Endothelial cell of umbilical vein (primary cell): Measurements from ENCODE around the gene SAMD4B.

Source experiments
- EZH2 ChIP-seq: IDR thresholded peaks from 2 replicates; pipeline ENCODE4 v1.6.1; 2012; ENCODE audit warnings: borderline replicate concordance, low read depth, mild to moderate bottlenecking, moderate library complexity, low read length, inconsistent platforms; ENCODE audit not compliant: severe bottlenecking
- FOS ChIP-seq: IDR thresholded peaks from 2 replicates; pipeline ENCODE4 v1.6.1; 2011; ENCODE audit warnings: mild to moderate bottlenecking, low read length, moderate library complexity, borderline replicate concordance; ENCODE audit not compliant: insufficient read depth
- GATA2 ChIP-seq: IDR thresholded peaks from 2 replicates; pipeline ENCODE4 v1.7.0; 2011; ENCODE audit warnings: low read depth, mild to moderate bottlenecking, moderate library complexity, mixed read lengths, low read length; ENCODE audit not compliant: insufficient read length, insufficient read depth
- MYC ChIP-seq: IDR thresholded peaks from one replicate; pipeline ENCODE4 v1.6.1; 2011; ENCODE audit warnings: mild to moderate bottlenecking, low read depth, low read length
- POLR2A ChIP-seq: IDR thresholded peaks from 2 replicates; pipeline ENCODE4 v1.6.1; 2012; ENCODE audit warnings: low read depth, mild to moderate bottlenecking, control low read depth, low read length
- POLR2AphosphoS5 ChIP-seq: IDR thresholded peaks from 2 replicates; pipeline ENCODE4 v1.6.1; 2012; ENCODE audit warnings: low read depth, mild to moderate bottlenecking, control low read depth, low read length, moderate library complexity; ENCODE audit not compliant: insufficient read depth
- TF ChIP-seq, protein P1 (sequence below), 2 donors: IDR thresholded peaks; 1 replicate in 1 of 2; 2 replicates in 1 of 2; pipeline ENCODE4 v1.5.1; 2011; ENCODE audit warnings: low read length in 2 of 2, mild to moderate bottlenecking in 2 of 2, moderate library complexity in 2 of 2, control low read depth in 1 of 2, inconsistent platforms in 1 of 2, low read depth in 1 of 2; ENCODE audit not compliant: insufficient read depth in 1 of 2; ENCODE audit errors: extremely low read depth in 1 of 2

DNA sequence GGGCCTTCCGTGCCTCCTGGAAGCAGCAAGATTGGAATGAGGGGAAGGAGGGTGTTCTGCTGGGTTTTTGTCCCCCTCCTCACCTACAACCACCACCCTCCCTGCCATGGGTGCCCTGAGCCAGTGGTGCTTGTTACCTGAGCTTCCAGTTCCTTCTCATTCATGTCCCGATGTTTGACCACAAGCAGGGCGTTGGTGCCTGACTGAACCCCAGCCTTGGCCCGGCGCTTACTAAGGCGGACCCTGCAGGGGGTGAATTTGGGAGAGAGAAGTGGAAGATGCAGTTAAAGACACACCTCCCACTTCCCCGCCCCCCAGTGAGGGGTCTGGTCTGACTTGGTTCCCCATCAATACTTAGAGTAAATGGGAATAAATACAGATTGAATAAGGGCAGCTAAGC is 44.3 kb downstream of the SAMD4B start:
- TF ChIP-seq EZH2 (no peak), POLR2AphosphoS5 (no peak), POLR2A (no peak), FOS (no peak), GATA2 (no peak), MYC (no peak)
- TF ChIP-seq, protein P1, sequence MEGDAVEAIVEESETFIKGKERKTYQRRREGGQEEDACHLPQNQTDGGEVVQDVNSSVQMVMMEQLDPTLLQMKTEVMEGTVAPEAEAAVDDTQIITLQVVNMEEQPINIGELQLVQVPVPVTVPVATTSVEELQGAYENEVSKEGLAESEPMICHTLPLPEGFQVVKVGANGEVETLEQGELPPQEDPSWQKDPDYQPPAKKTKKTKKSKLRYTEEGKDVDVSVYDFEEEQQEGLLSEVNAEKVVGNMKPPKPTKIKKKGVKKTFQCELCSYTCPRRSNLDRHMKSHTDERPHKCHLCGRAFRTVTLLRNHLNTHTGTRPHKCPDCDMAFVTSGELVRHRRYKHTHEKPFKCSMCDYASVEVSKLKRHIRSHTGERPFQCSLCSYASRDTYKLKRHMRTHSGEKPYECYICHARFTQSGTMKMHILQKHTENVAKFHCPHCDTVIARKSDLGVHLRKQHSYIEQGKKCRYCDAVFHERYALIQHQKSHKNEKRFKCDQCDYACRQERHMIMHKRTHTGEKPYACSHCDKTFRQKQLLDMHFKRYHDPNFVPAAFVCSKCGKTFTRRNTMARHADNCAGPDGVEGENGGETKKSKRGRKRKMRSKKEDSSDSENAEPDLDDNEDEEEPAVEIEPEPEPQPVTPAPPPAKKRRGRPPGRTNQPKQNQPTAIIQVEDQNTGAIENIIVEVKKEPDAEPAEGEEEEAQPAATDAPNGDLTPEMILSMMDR (IDR thresholded peaks at IDR 0.05; ENCODE audit: extremely low read depth in 1 of 2, insufficient read depth in 1 of 2, low read depth in 1 of 2, low read length in 2 of 2), result no peak
